ENCODE measurements around the gene P2RX7. TPM values are rescaled to one million over a fixed set of nuclear protein-coding genes. Genes with fewer than 3 reads are reported as not detected.

The P2RX7 gene
- total RNA-seq, 1 donor from 2014 or later: 0.07 TPM

DNA sequence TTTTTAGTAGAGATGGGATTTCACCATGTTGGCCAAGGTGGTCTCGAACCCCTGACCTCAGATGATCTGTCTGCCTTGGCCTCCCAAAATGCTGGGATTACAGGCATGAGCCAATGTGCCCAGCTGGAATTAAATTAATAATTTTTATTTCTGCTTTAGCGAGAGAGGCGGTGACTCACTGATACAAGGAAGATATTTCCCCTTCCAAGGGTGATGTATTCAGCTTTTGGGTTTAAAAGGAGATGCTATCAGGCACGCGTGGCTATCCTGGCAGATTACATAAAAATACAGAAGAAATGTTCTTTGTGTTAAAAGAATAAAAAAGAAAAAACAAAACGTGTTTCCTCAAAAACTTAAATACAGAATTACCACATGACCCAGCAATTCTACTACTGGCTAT is 12.4 kb upstream of the P2RX7 start:
- Mint-ChIP-seq H3K27ac (ENCODE audit: unreplicated experiment) (no peak overlapping the region), H3K4me1 (ENCODE audit: low read depth, unreplicated experiment) (peaks cover 11% of the 10 kb centered on the region), H3K9me3 (ENCODE audit: unreplicated experiment) (peaks cover 6% of the 10 kb centered on the region), H3K27me3 (ENCODE audit: low read depth, unreplicated experiment) (peaks cover 23% of the 10 kb centered on the region), H3K4me3 (ENCODE audit: unreplicated experiment) (no peak overlapping the region), H3K36me3 (ENCODE audit: low read depth, unreplicated experiment) (no peaks in the 10 kb centered on the region)
- no peak overlapping the region for H3K4me3 ChIP-seq (ENCODE audit: insufficient read depth, low read depth, low read length)
- peaks cover 5% of the 10 kb centered on the region for H3K4me1 ChIP-seq (ENCODE audit: insufficient read depth, low read length)
- no peak overlapping the region for H3K9ac ChIP-seq (ENCODE audit: low read length)
- no peak overlapping the region for H2AFZ ChIP-seq (ENCODE audit: low read depth, low read length)
- FAIRE-seq: no peak
- H3K27me3 ChIP-seq (ENCODE audit: insufficient read depth, low read length): peaks cover 19% of the 10 kb centered on the region
- no peaks in the 10 kb centered on the region for H3K79me2 ChIP-seq (ENCODE audit: insufficient read depth, low read length)
- H3K27ac ChIP-seq (ENCODE audit: low read depth, low read length): no peak overlapping the region
- no peaks in the 10 kb centered on the region for H4K20me1 ChIP-seq (ENCODE audit: insufficient read depth, low read length)
- H3K9me3 ChIP-seq (ENCODE audit: insufficient read depth, low read depth, low read length): no peaks in the 10 kb centered on the region
- no peak overlapping the region for H3K4me2 ChIP-seq (ENCODE audit: low read length)
- no peak for DNase-seq (ENCODE audit: low read depth)
- no peaks in the 10 kb centered on the region for H3K36me3 ChIP-seq (ENCODE audit: insufficient read depth, low read length)
- no peak for TF ChIP-seq EZH2 (IDR thresholded peaks at IDR 0.05; ENCODE audit: insufficient read depth, low read length)
- no peak for TF ChIP-seq CTCF (IDR thresholded peaks at IDR 0.05; ENCODE audit: insufficient read depth, low read depth, low read length)

GRCh38 chr12:121120989-121121755 is 11.5 kb upstream of the P2RX7 start:
- Histone ChIP-seq H3K9ac (ENCODE audit: low read length) (no peak overlapping the region), H3K4me3 (ENCODE audit: insufficient read depth, low read depth, low read length) (no peak overlapping the region), H3K27me3 (ENCODE audit: insufficient read depth, low read length) (peaks cover 20% of the 10 kb centered on the region), H2AFZ (ENCODE audit: low read depth, low read length) (no peak overlapping the region), H4K20me1 (ENCODE audit: insufficient read depth, low read length) (no peaks in the 10 kb centered on the region), H3K4me1 (ENCODE audit: insufficient read depth, low read length) (peaks cover 5% of the 10 kb centered on the region), H3K79me2 (ENCODE audit: insufficient read depth, low read length) (no peaks in the 10 kb centered on the region), H3K36me3 (ENCODE audit: insufficient read depth, low read length) (no peaks in the 10 kb centered on the region), H3K4me2 (ENCODE audit: low read length) (no peak overlapping the region), H3K9me3 (ENCODE audit: insufficient read depth, low read depth, low read length) (no peaks in the 10 kb centered on the region), H3K27ac (ENCODE audit: low read depth, low read length) (no peak overlapping the region)
- H3K27ac Mint-ChIP-seq (ENCODE audit: unreplicated experiment): no peak overlapping the region
- FAIRE-seq (no peak), DNase-seq (ENCODE audit: low read depth) (no peak)
- H3K4me1 Mint-ChIP-seq (ENCODE audit: low read depth, unreplicated experiment): peaks cover 11% of the 10 kb centered on the region
- peaks cover 6% of the 10 kb centered on the region for H3K9me3 Mint-ChIP-seq (ENCODE audit: unreplicated experiment)
- TF ChIP-seq CTCF (IDR thresholded peaks at IDR 0.05; ENCODE audit: insufficient read depth, low read depth, low read length) (no peak), EZH2 (IDR thresholded peaks at IDR 0.05; ENCODE audit: insufficient read depth, low read length) (no peak)
- H3K27me3 Mint-ChIP-seq (ENCODE audit: low read depth, unreplicated experiment): peaks cover 24% of the 10 kb centered on the region
- no peaks in the 10 kb centered on the region for H3K36me3 Mint-ChIP-seq (ENCODE audit: low read depth, unreplicated experiment)
- no peak overlapping the region for H3K4me3 Mint-ChIP-seq (ENCODE audit: unreplicated experiment)

DNA sequence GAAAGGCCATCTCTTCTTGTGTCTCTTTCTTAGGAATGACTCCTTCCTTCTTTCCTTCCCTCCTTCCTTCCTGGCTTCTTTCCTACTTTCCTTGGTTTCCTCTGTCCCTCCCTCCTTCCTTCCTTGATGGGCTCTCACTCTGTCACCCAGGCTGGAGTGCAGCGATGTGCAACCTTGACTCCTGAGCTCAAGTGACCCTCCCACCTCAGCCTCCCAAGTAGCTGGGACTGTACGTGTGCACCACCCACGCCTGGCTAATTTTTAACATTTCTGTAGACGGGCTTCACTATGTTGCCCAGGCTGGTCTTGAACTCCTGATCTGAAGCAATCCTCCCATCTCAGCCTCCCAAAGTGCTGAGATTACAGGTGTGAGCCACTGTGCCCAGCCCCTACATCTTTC is 10.9 kb upstream of the P2RX7 start:
- no peaks in the 10 kb centered on the region for H3K79me2 ChIP-seq (ENCODE audit: insufficient read depth, low read length)
- H2AFZ ChIP-seq (ENCODE audit: low read depth, low read length): no peak overlapping the region
- H4K20me1 ChIP-seq (ENCODE audit: insufficient read depth, low read length): no peaks in the 10 kb centered on the region
- Mint-ChIP-seq H3K27me3 (ENCODE audit: low read depth, unreplicated experiment) (peaks cover 26% of the 10 kb centered on the region), H3K4me1 (ENCODE audit: low read depth, unreplicated experiment) (peaks cover 11% of the 10 kb centered on the region), H3K27ac (ENCODE audit: unreplicated experiment) (no peak overlapping the region), H3K9me3 (ENCODE audit: unreplicated experiment) (peaks cover 6% of the 10 kb centered on the region), H3K4me3 (ENCODE audit: unreplicated experiment) (no peak overlapping the region), H3K36me3 (ENCODE audit: low read depth, unreplicated experiment) (no peaks in the 10 kb centered on the region)
- DNase-seq (ENCODE audit: low read depth) (no peak), FAIRE-seq (no peak)
- H3K9me3 ChIP-seq (ENCODE audit: insufficient read depth, low read depth, low read length): no peaks in the 10 kb centered on the region
- H3K36me3 ChIP-seq (ENCODE audit: insufficient read depth, low read length): no peaks in the 10 kb centered on the region
- no peak overlapping the region for H3K4me3 ChIP-seq (ENCODE audit: insufficient read depth, low read depth, low read length)
- H3K27me3 ChIP-seq (ENCODE audit: insufficient read depth, low read length): peaks cover 19% of the 10 kb centered on the region
- H3K4me1 ChIP-seq (ENCODE audit: insufficient read depth, low read length): peaks cover 5% of the 10 kb centered on the region
- no peak for TF ChIP-seq EZH2 (IDR thresholded peaks at IDR 0.05; ENCODE audit: insufficient read depth, low read length)
- H3K27ac ChIP-seq (ENCODE audit: low read depth, low read length): no peak overlapping the region
- H3K4me2 ChIP-seq (ENCODE audit: low read length): no peak overlapping the region
- no peak overlapping the region for H3K9ac ChIP-seq (ENCODE audit: low read length)
